SK-N-SH treated with all-trans-retinoic acid at 6 μM for 48 hours (cell line): ENCODE data around the gene EGFL8.
"Not testable (repeated sequence)": the region's sequence is repeated elsewhere in the genome, so short reads cannot be mapped to it uniquely, and the experiment has no call there.

Experiments
- ATAC-seq: fragments of 200-7000 bp; cut with Tn5 transposase; 3 replicates; pipeline ENCODE4 v1.9.1; 2020; ENCODE audit warnings: mild to moderate bottlenecking, moderate library complexity
- ARNTL ChIP-seq: fragments of 450-650 bp; formaldehyde crosslinking; IDR thresholded peaks from 2 replicates; pipeline ENCODE4 v1.5.0; 2020; ENCODE audit warnings: low read depth, mild to moderate bottlenecking, moderate library complexity, borderline replicate concordance
- BACH2 ChIP-seq: fragments of 250-450 bp; sonication (Bioruptor Pico); IDR thresholded peaks from 2 replicates; pipeline ENCODE4 v1.9.0; 2021; ENCODE audit warnings: mild to moderate bottlenecking, borderline replicate concordance
- CREB5 ChIP-seq: fragments of 250-450 bp; sonication (Bioruptor Pico); IDR thresholded peaks from 2 replicates; pipeline ENCODE4 v1.5.1; 2020; ENCODE audit warnings: low read depth, mild to moderate bottlenecking, moderate library complexity
- CSDC2 ChIP-seq: fragments of 250-450 bp; sonication (Bioruptor Pico); IDR thresholded peaks from 2 replicates; pipeline ENCODE4 v1.5.0; 2020; ENCODE audit warnings: mild to moderate bottlenecking, moderate library complexity
- ESRRG ChIP-seq: fragments of 250-450 bp; sonication (Bioruptor Pico); IDR thresholded peaks from 2 replicates; pipeline ENCODE4 v1.6.1; 2021; ENCODE audit warnings: mild to moderate bottlenecking
- GLIS3 ChIP-seq: fragments of 250-450 bp; sonication (Bioruptor Pico); IDR thresholded peaks from 2 replicates; pipeline ENCODE4 v1.5.0; 2020; ENCODE audit warnings: mild to moderate bottlenecking, moderate library complexity
- ISL1 ChIP-seq: fragments of 250-450 bp; sonication (Bioruptor Pico); IDR thresholded peaks from 2 replicates; pipeline ENCODE4 v2.1.2; 2022; ENCODE audit warnings: mild to moderate bottlenecking, moderate library complexity
- OSR1 ChIP-seq: fragments of 250-450 bp; sonication (Bioruptor Pico); IDR thresholded peaks from 2 replicates; pipeline ENCODE4 v1.8.0; 2022; ENCODE audit warnings: moderate library complexity, mild to moderate bottlenecking, inconsistent platforms
- PATZ1 ChIP-seq: fragments of 250-450 bp; sonication (Bioruptor Pico); IDR thresholded peaks from 2 replicates; pipeline ENCODE4 v1.8.0; 2020; ENCODE audit warnings: mild to moderate bottlenecking, moderate library complexity, borderline replicate concordance
- RARB ChIP-seq: fragments of 250-450 bp; sonication (Bioruptor Pico); IDR thresholded peaks from 2 replicates; pipeline ENCODE4 v1.8.0; 2021; ENCODE audit warnings: mild to moderate bottlenecking, moderate library complexity
- SNAI2 ChIP-seq: fragments of 250-450 bp; sonication (Bioruptor Pico); IDR thresholded peaks from 2 replicates; pipeline ENCODE4 v1.5.0; 2020; ENCODE audit warnings: mild to moderate bottlenecking, moderate library complexity
- TCF4 ChIP-seq: fragments of 250-450 bp; sonication (Bioruptor Pico); IDR thresholded peaks from 2 replicates; pipeline ENCODE4 v1.8.0; 2021; ENCODE audit warnings: mild to moderate bottlenecking, moderate library complexity, borderline replicate concordance
- TSHZ2 ChIP-seq: fragments of 250-450 bp; sonication (Bioruptor Pico); IDR thresholded peaks from 2 replicates; pipeline ENCODE4 v1.5.0; 2020; ENCODE audit warnings: mild to moderate bottlenecking, moderate library complexity
- ZFP3 ChIP-seq: fragments of 250-450 bp; sonication (Bioruptor Pico); IDR thresholded peaks from 2 replicates; pipeline ENCODE4 v1.5.0; 2020; ENCODE audit warnings: mild to moderate bottlenecking, moderate library complexity
- ZFP30 ChIP-seq: fragments of 450-650 bp; formaldehyde crosslinking; IDR thresholded peaks from 2 replicates; pipeline ENCODE4 v1.5.0; 2022; ENCODE audit warnings: mild to moderate bottlenecking, moderate library complexity
- ZNF565 ChIP-seq: fragments of 450-650 bp; formaldehyde crosslinking; conservative IDR thresholded peaks from 2 replicates; pipeline ENCODE4 v1.5.0; 2020; ENCODE audit warnings: low read depth, mild to moderate bottlenecking, moderate library complexity
- ZNF70 ChIP-seq: fragments of 450-650 bp; formaldehyde crosslinking; IDR thresholded peaks from 2 replicates; pipeline ENCODE4 v1.5.0; 2020; ENCODE audit warnings: mild to moderate bottlenecking, moderate library complexity
- ZNF8 ChIP-seq: fragments of 450-650 bp; formaldehyde crosslinking; IDR thresholded peaks from 2 replicates; pipeline ENCODE4 v1.5.0; 2020; ENCODE audit warnings: mild to moderate bottlenecking, moderate library complexity
- TF ChIP-seq, protein P1 (sequence below): fragments of 250-450 bp; sonication (Bioruptor Pico); IDR thresholded peaks from 2 replicates; pipeline ENCODE4 v1.8.0; 2021; ENCODE audit warnings: low read depth, mild to moderate bottlenecking, moderate library complexity, borderline replicate concordance

Gene EGFL8

GRCh38 chr6:32139590-32139989 lies 24.8 kb upstream of the EGFL8 start:
- ATAC-seq, result no peak
- no peak for TF ChIP-seq TCF4
- no peak for TF ChIP-seq ZNF70 (CRISPR knock-in tag)
- no peak for TF ChIP-seq CREB5 (CRISPR knock-in tag)
- TF ChIP-seq ZFP30, result no peak
- no peak for TF ChIP-seq SNAI2 (CRISPR knock-in tag)
- TF ChIP-seq ZNF8 (CRISPR knock-in tag), result no peak
- no peak for TF ChIP-seq CSDC2
- TF ChIP-seq ARNTL (CRISPR knock-in tag), result no peak
- no peak for TF ChIP-seq ESRRG (CRISPR knock-in tag)
- TF ChIP-seq OSR1 (CRISPR knock-in tag), result no peak
- TF ChIP-seq ZFP3, result no peak
- TF ChIP-seq PATZ1, result no peak
- TF ChIP-seq ISL1, result no peak
- no peak for TF ChIP-seq RARB (CRISPR knock-in tag)
- TF ChIP-seq GLIS3 (CRISPR knock-in tag), result no peak

DNA sequence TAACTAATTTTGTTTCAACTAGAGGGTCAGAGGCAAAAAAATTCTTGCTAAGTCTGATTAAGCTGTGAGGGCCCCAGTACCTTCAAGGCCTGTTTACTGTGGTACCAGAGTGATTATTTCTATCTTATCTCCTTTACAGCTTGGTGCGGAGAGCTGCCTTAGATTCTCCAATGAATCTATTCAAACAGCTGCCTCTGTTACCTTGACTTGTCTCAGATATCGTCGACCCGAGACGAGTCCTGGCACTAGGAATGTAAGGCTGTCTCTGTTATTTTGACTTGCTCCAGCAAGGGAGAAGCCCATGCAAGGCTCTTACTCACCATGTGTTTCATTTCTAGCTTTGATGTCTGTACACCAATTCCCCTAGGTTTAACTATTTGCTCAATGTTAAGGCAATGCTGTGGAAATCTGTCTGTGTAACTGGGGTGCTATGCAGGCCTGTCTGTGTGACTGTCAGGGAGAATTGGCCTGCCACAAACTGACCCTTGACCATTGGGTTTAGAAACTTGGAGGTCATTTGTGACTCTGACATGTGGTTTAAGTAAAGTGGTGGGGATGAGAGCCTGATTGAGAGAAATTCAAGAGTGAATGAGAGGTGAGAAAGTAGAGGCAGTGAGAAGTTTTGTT lies 23.9 kb upstream of the EGFL8 start:
- TF ChIP-seq PATZ1, result no peak
- TF ChIP-seq SNAI2 (CRISPR knock-in tag), result no peak
- TF ChIP-seq BACH2 (CRISPR knock-in tag), result no peak
- no peak for TF ChIP-seq TCF4
- TF ChIP-seq ZFP3, result no peak

DNA sequence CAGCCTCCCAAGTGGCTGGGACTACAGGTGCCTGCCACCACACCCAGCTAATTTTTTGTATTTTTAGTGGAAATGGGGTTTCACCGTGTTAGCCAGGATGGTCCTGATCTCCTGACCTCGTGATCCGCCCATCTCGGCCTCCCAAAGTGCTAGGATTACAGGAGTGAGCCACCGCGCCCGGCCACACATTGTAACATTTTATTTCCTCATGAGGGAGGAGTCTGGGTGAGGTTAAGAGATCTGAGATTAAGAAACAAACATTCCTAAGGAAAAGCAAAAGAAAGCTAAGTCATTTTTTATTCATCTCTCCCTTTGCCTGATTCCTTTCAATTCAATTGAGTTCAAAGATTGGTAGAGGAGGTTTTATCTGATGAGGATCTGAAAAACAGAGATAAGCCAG lies 20.2 kb upstream of the EGFL8 start:
- ATAC-seq, result not testable (repeated sequence)

More for the DNA sequence above, 23.9 kb upstream of the EGFL8 start:
- no peak for ATAC-seq

DNA sequence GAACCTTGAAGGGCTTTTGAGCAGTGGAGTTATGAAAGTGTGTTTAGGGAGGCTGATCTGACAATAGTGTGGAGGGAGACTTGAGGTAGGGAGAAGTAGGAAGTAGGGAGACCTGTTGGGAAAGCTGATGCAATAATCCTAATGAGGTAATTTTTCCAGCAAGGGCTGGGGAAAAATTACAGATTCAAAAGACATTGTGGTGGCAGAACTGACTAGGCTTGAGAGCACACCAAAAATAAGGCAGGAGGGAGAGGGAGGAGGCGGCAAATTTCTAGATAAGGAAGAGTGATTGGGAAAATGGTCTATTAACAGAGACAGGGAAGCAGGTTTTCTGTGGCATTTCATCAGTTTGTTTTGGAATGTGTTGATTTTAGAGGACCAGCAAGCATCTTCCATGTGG lies 18.1 kb upstream of the EGFL8 start:
- no peak for ATAC-seq
- no peak for TF ChIP-seq TSHZ2 (CRISPR knock-in tag)
- TF ChIP-seq ZNF70 (CRISPR knock-in tag), result no peak
- TF ChIP-seq TCF4, result no peak
- TF ChIP-seq, protein P1, sequence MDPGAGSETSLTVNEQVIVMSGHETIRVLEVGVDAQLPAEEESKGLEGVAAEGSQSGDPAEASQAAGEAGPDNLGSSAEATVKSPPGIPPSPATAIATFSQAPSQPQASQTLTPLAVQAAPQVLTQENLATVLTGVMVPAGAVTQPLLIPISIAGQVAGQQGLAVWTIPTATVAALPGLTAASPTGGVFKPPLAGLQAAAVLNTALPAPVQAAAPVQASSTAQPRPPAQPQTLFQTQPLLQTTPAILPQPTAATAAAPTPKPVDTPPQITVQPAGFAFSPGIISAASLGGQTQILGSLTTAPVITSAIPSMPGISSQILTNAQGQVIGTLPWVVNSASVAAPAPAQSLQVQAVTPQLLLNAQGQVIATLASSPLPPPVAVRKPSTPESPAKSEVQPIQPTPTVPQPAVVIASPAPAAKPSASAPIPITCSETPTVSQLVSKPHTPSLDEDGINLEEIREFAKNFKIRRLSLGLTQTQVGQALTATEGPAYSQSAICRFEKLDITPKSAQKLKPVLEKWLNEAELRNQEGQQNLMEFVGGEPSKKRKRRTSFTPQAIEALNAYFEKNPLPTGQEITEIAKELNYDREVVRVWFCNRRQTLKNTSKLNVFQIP (CRISPR knock-in tag), result no peak
- no peak for TF ChIP-seq BACH2 (CRISPR knock-in tag)

GRCh38 chr6:32146687-32147086 lies 17.7 kb upstream of the EGFL8 start:
- no peak for ATAC-seq
- TF ChIP-seq ARNTL (CRISPR knock-in tag) (no peak), TSHZ2 (CRISPR knock-in tag) (no peak), ZNF565 (CRISPR knock-in tag) (no peak)
